ENCODE measurements around the gene ADM2.

DNA sequence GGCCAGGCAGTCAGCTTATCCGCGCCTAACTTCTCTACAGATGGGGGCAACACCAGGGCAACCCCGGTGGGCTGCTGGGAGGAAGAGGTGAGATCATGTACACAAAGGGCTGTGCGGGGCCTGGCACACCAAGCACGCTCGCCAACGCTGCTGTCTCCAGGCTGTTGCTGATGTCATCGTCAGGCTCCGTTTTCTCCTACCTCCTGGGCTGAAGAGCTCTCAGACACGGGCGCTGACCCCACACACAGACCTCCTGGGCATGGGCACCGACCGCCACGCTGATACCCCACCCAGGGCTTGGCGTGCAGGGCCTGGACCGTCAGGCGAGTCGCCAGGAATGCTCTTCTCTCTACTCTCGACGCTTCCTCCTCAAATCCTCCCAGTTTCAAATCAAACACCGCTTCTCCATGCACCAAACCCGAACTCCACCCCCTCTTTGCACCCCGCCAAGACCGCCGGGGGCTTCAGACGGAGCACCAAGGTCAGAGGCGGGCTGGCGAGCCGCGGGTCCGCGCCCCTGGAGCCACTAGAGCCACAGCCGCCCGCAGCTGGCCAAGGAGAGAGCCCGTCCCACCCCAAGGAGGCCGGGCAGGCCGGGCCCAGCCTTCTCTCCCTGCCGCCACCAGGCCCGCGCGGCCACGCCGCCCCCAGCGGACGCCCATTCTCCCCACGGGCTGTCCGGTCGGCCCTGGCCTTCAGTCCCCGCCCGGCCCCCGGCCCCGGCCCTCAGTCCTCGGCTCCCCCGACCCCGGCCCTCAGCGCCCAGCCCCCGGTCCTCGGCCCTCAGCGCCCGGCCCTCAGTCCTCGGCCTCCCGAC lies 7.3 kb upstream of the ADM2 start:
- TF ChIP-seq POLR2AphosphoS5 (IDR thresholded peaks at IDR 0.05; ENCODE audit: borderline replicate concordance, low read depth, low read length) (no peak), EZH2 (IDR thresholded peaks at IDR 0.05) (no peak)

Data from SK-N-MC (cell line).